ENCODE results near the gene RAVER1. TPM values are rescaled to one million over a fixed set of nuclear protein-coding genes. Genes with fewer than 3 reads are reported as not detected.

The RAVER1 gene
- total and polyA plus RNA-seq, 10 of the 15 experiments (the other 5 are each of a cell fraction or from before 2014, with no cell fraction given), result 0.03 to 87.0 (median 12.1) TPM

DNA sequence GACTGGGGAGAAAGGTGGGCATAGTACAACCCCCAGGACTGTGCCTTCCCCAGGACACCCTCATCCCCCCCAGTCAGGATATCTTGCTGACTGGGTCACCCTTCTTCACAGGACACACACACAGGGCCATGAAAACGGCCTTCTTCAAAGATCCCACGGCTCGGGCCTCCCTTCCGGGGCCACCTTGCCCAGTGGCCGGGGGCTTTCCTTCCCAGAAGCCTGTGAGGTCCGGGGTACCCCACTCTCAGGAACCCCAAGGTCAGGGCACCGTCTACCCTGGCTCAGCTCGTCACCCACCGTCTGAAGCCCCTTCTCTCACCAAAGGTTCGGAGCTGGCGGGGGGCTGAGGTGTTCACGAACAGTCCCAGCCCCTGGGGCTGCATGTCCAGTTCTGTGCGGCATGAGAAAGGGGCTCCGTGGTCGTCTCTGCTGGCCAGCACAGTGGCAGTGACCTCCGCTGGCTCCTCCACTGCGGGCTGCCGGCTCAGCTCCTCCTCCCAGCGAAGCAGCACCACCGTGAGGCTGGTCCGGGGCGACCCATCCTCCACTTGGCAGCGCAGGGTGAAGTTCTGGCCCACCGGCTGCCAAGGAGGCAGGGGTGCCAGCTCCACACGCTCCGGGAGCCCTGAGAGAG, 2.1 kb upstream of the RAVER1 start:
- H3K4me3 ChIP-seq, result no peak overlapping the region
- peaks cover 48% of the 10 kb centered on the region for H3K79me2 ChIP-seq (ENCODE audit: control insufficient read depth, insufficient read depth, low read length)
- CTCF ChIA-PET, result no interaction called here
- DNase-seq (ENCODE audit: low read depth, low spot score) (no peak), ATAC-seq (no peak), FAIRE-seq (no peak)
- SMC1A ChIA-PET (ENCODE audit: uncharacterized antibody, unreplicated experiment), result no interaction called here
- peaks cover 25% of the 10 kb centered on the region for H3K4me1 ChIP-seq (ENCODE audit: control insufficient read depth, insufficient read depth, low read length)
- no peak overlapping the region for H2AFZ ChIP-seq (ENCODE audit: control insufficient read depth, low read depth, low read length)
- peaks cover 4 to 10% of the 10 kb centered on the region in 2 experiments; a peak in 3 of 4 replicates for H3K36me3 ChIP-seq (ENCODE audit: control insufficient read depth in 2 of 2, insufficient read depth in 2 of 2, low read length in 1 of 2)
- RAD21 ChIA-PET (ENCODE audit: unreplicated experiment), result interaction anchor here (0.5 kb wide), 1 partner anchor 41 kb away, joined by 3 read pairs; no protein-coding TSS in a partner anchor
- POLR2A ChIA-PET, result interaction anchor here (0.6 kb wide), 1 partner anchor 28 kb away, joined by 3 read pairs; no protein-coding TSS in a partner anchor
- H4K20me1 ChIP-seq (ENCODE audit: control insufficient read depth, insufficient read depth), result no peaks in the 10 kb centered on the region
- H3K9me3 ChIP-seq (replicated peaks; ENCODE audit: control insufficient read depth, insufficient read depth, low read length), result no peaks in the 10 kb centered on the region
- H3K27ac ChIP-seq (ENCODE audit: control insufficient read depth, insufficient read depth), result no peak overlapping the region
- BruUV-seq (replicated peaks), result no TSS peak
- WGBS (ENCODE audit: insufficient coverage, insufficient replicate concordance, low lambda C conversion rate, missing lambda C conversion rate), result 93% methylated on average over 26 of the region's 26 CpGs
- no peak overlapping the region for H3K9ac ChIP-seq (ENCODE audit: control insufficient read depth, insufficient read depth, low read length)
- in situ Hi-C loops (cut with MboI), result no loop called here
- no peaks in the 10 kb centered on the region for H3K27me3 ChIP-seq (replicated peaks in 1 of 2; ENCODE audit: control insufficient read depth in 2 of 2, insufficient read depth in 2 of 2, low read length in 1 of 2)
- no peak overlapping the region for H3K4me2 ChIP-seq (ENCODE audit: control insufficient read depth, insufficient read depth)
- intact Hi-C loops (cut with micrococcal nuclease; ENCODE audit: unreplicated experiment), result no loop called here
- TF ChIP-seq PAX5 (IDR thresholded peaks at IDR 0.05; ENCODE audit: borderline replicate concordance, low read depth, low read length) (no peak), MTA3 (IDR thresholded peaks at IDR 0.05; ENCODE audit: borderline replicate concordance, low read length) (no peak), CBX5 (IDR thresholded peaks at IDR 0.05; ENCODE audit: low read depth) (no peak), RAD51 (IDR thresholded peaks at IDR 0.05) (no peak), JUNB (IDR thresholded peaks at IDR 0.05) (no peak), NBN (IDR thresholded peaks at IDR 0.05) (no peak), FOXK2 (IDR thresholded peaks at IDR 0.05) (no peak)
- TF ChIP-seq, protein P1, sequence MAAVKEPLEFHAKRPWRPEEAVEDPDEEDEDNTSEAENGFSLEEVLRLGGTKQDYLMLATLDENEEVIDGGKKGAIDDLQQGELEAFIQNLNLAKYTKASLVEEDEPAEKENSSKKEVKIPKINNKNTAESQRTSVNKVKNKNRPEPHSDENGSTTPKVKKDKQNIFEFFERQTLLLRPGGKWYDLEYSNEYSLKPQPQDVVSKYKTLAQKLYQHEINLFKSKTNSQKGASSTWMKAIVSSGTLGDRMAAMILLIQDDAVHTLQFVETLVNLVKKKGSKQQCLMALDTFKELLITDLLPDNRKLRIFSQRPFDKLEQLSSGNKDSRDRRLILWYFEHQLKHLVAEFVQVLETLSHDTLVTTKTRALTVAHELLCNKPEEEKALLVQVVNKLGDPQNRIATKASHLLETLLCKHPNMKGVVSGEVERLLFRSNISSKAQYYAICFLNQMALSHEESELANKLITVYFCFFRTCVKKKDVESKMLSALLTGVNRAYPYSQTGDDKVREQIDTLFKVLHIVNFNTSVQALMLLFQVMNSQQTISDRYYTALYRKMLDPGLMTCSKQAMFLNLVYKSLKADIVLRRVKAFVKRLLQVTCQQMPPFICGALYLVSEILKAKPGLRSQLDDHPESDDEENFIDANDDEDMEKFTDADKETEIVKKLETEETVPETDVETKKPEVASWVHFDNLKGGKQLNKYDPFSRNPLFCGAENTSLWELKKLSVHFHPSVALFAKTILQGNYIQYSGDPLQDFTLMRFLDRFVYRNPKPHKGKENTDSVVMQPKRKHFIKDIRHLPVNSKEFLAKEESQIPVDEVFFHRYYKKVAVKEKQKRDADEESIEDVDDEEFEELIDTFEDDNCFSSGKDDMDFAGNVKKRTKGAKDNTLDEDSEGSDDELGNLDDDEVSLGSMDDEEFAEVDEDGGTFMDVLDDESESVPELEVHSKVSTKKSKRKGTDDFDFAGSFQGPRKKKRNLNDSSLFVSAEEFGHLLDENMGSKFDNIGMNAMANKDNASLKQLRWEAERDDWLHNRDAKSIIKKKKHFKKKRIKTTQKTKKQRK (IDR thresholded peaks at IDR 0.05; ENCODE audit: low read depth, low read length), result no peak
- TF ChIP-seq, protein P2, sequence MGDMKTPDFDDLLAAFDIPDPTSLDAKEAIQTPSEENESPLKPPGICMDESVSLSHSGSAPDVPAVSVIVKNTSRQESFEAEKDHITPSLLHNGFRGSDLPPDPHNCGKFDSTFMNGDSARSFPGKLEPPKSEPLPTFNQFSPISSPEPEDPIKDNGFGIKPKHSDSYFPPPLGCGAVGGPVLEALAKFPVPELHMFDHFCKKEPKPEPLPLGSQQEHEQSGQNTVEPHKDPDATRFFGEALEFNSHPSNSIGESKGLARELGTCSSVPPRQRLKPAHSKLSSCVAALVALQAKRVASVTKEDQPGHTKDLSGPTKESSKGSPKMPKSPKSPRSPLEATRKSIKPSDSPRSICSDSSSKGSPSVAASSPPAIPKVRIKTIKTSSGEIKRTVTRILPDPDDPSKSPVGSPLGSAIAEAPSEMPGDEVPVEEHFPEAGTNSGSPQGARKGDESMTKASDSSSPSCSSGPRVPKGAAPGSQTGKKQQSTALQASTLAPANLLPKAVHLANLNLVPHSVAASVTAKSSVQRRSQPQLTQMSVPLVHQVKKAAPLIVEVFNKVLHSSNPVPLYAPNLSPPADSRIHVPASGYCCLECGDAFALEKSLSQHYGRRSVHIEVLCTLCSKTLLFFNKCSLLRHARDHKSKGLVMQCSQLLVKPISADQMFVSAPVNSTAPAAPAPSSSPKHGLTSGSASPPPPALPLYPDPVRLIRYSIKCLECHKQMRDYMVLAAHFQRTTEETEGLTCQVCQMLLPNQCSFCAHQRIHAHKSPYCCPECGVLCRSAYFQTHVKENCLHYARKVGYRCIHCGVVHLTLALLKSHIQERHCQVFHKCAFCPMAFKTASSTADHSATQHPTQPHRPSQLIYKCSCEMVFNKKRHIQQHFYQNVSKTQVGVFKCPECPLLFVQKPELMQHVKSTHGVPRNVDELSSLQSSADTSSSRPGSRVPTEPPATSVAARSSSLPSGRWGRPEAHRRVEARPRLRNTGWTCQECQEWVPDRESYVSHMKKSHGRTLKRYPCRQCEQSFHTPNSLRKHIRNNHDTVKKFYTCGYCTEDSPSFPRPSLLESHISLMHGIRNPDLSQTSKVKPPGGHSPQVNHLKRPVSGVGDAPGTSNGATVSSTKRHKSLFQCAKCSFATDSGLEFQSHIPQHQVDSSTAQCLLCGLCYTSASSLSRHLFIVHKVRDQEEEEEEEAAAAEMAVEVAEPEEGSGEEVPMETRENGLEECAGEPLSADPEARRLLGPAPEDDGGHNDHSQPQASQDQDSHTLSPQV (IDR thresholded peaks at IDR 0.05), result no peak
- TF ChIP-seq, protein P3, sequence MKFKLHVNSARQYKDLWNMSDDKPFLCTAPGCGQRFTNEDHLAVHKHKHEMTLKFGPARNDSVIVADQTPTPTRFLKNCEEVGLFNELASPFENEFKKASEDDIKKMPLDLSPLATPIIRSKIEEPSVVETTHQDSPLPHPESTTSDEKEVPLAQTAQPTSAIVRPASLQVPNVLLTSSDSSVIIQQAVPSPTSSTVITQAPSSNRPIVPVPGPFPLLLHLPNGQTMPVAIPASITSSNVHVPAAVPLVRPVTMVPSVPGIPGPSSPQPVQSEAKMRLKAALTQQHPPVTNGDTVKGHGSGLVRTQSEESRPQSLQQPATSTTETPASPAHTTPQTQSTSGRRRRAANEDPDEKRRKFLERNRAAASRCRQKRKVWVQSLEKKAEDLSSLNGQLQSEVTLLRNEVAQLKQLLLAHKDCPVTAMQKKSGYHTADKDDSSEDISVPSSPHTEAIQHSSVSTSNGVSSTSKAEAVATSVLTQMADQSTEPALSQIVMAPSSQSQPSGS (IDR thresholded peaks at IDR 0.05; ENCODE audit: low read length), result no peak
- TF ChIP-seq, protein P4, sequence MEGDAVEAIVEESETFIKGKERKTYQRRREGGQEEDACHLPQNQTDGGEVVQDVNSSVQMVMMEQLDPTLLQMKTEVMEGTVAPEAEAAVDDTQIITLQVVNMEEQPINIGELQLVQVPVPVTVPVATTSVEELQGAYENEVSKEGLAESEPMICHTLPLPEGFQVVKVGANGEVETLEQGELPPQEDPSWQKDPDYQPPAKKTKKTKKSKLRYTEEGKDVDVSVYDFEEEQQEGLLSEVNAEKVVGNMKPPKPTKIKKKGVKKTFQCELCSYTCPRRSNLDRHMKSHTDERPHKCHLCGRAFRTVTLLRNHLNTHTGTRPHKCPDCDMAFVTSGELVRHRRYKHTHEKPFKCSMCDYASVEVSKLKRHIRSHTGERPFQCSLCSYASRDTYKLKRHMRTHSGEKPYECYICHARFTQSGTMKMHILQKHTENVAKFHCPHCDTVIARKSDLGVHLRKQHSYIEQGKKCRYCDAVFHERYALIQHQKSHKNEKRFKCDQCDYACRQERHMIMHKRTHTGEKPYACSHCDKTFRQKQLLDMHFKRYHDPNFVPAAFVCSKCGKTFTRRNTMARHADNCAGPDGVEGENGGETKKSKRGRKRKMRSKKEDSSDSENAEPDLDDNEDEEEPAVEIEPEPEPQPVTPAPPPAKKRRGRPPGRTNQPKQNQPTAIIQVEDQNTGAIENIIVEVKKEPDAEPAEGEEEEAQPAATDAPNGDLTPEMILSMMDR (IDR thresholded peaks at IDR 0.05 in 2 of 3, conservative IDR thresholded peaks at IDR 0.05 in 1 of 3; ENCODE audit: control insufficient read depth in 2 of 3, extremely low read depth in 1 of 3, insufficient read depth in 1 of 3, low read depth in 3 of 3, low read length in 3 of 3), result no peak

Measured in GM12878 (cell line).